Activated CD8-positive, alpha-beta T cell treated with anti-CD3 and anti-CD28 coated beads for 36 hours (primary cell): ENCODE data around the gene B3GALT4. TPM values are rescaled to one million over a fixed set of nuclear protein-coding genes. Genes with fewer than 3 reads are reported as not detected.

Experiments
- ATAC-seq: fragments of 200-7000 bp; cut with Tn5 transposase; one replicate; pipeline ENCODE4 v1.10.0; 2021; ENCODE audit warnings: mild to moderate bottlenecking, moderate library complexity
- CTCF ChIA-PET: fragments of 350-600 bp; sonication (Branson Sonifier 250); formaldehyde crosslinking; loops from one replicate; lab custom pipeline; 2021; ENCODE audit warnings: antibody characterized with exemption; lab: Charles Lee
- POLR2A ChIA-PET: fragments of 350-600 bp; sonication (Branson Sonifier 250); formaldehyde crosslinking; loops from one replicate; lab custom pipeline; 2021; ENCODE audit warnings: antibody characterized with exemption; lab: Charles Lee
- DNase-seq: peaks from one replicate; pipeline ENCODE4 v3.0.0-alpha.2; 2020
- H3K27ac Mint-ChIP-seq: one replicate; pipeline ENCODE4 v1.8.0; 2021; ENCODE audit warnings: mild to moderate bottlenecking, mixed read lengths
- H3K27me3 Mint-ChIP-seq: one replicate; pipeline ENCODE4 v1.8.0; 2021; ENCODE audit warnings: mixed read lengths
- H3K36me3 Mint-ChIP-seq: one replicate; pipeline ENCODE4 v1.8.0; 2021; ENCODE audit warnings: low read depth, mixed read lengths
- H3K4me1 Mint-ChIP-seq: one replicate; pipeline ENCODE4 v1.8.0; 2021; ENCODE audit warnings: low read depth, mixed read lengths
- H3K4me3 Mint-ChIP-seq: one replicate; pipeline ENCODE4 v1.8.0; 2021; ENCODE audit warnings: mild to moderate bottlenecking, moderate library complexity, mixed read lengths
- H3K9me3 Mint-ChIP-seq: one replicate; pipeline ENCODE4 v1.8.0; 2021; ENCODE audit warnings: mixed read lengths
- intact Hi-C: fragments of 100-400 bp; cut with micrococcal nuclease; formaldehyde crosslinking; loops from one replicate; pipeline ENCODE4 v1.10.0; 2022
- total RNA-seq, 2 experiments: library from RNA; stranded (reverse); gene quantifications; one replicate each; pipeline ENCODE4 v1.2.3, GENCODE V29; 2021
- TF ChIP-seq, protein P1 (sequence below): fragments of 200-600 bp; IDR thresholded peaks from one replicate; pipeline ENCODE4 v1.8.0; 2022; ENCODE audit warnings: antibody characterized with exemption, mild to moderate bottlenecking

The B3GALT4 gene
- total RNA-seq, 2 experiments from 2014 or later: 3.6 to 4.2 TPM

DNA sequence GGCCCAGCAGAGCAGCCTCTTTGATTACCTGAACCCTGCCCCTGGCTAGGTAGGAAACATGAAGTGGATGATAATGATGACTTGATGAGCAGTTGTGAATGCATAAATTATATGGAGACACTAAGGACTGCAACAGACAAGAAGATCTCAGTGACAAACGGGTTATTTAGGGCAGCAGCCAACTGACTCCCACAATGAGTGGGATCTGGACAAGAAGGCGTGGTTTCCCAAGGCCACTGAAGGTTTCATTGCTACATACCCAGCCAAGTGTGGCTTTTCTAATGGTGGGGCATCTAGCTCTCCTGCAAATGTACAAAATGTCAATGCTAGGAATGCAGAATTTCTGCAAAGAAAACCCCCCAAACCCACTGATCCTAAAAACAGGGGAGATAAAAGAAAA lies 39.2 kb upstream of the B3GALT4 start:
- Mint-ChIP-seq H3K4me3 (no peak overlapping the region), H3K27ac (no peak overlapping the region), H3K4me1 (peaks cover 13% of the 10 kb centered on the region), H3K9me3 (no peaks in the 10 kb centered on the region), H3K36me3 (no peaks in the 10 kb centered on the region), H3K27me3 (peaks cover 9% of the 10 kb centered on the region)
- intact Hi-C loops: no loop called here
- DNase-seq: no peak
- ChIA-PET CTCF (interaction anchor here (0.8 to 2.9 kb wide), 2 partner anchors 11 to 77 kb away, joined by 3 to 15 read pairs; no protein-coding TSS in a partner anchor), POLR2A (interaction anchor here (1.5 to 1.6 kb wide), 2 partner anchors 10 to 40 kb away, joined by 3 to 5 read pairs; partner anchors contain the start of gene B3GALT4)
- TF ChIP-seq, protein P1, sequence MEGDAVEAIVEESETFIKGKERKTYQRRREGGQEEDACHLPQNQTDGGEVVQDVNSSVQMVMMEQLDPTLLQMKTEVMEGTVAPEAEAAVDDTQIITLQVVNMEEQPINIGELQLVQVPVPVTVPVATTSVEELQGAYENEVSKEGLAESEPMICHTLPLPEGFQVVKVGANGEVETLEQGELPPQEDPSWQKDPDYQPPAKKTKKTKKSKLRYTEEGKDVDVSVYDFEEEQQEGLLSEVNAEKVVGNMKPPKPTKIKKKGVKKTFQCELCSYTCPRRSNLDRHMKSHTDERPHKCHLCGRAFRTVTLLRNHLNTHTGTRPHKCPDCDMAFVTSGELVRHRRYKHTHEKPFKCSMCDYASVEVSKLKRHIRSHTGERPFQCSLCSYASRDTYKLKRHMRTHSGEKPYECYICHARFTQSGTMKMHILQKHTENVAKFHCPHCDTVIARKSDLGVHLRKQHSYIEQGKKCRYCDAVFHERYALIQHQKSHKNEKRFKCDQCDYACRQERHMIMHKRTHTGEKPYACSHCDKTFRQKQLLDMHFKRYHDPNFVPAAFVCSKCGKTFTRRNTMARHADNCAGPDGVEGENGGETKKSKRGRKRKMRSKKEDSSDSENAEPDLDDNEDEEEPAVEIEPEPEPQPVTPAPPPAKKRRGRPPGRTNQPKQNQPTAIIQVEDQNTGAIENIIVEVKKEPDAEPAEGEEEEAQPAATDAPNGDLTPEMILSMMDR: no peak
- no peak for ATAC-seq

DNA sequence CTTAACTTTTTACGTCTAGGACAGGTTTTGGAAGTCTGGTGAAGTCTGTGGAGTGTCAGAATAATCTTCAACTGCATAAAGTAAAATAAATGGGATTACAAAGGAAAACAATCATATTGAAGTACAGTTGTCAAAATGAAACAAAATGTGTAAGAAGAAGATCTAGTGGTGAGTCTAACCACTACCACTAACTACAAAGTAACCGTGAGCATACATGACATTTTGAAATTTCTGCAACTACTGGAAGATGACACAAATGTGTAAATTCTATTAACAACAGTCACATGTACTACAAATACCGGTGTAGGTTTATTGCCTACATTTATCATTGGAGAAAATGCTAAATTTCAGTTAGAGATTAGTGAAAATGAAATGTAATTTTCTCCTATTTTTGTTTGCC lies 35.0 kb upstream of the B3GALT4 start:
- Mint-ChIP-seq H3K9me3 (no peaks in the 10 kb centered on the region), H3K27ac (peak overlapping the region; percentile 67), H3K4me1 (peaks cover 13% of the 10 kb centered on the region), H3K27me3 (no peaks in the 10 kb centered on the region), H3K36me3 (no peaks in the 10 kb centered on the region), H3K4me3 (peak overlapping the region; percentile 44)
- ChIA-PET POLR2A (interaction anchor here (1.3 kb wide), 1 partner anchor 37 kb away, joined by 4 read pairs; no protein-coding TSS in a partner anchor), CTCF (no interaction called here)
- DNase-seq (no peak), ATAC-seq (peak; percentile 90)
- TF ChIP-seq, protein P1: no peak
- intact Hi-C loops: loop anchor here (10.0 kb wide), 2 partner anchors 77 to 237 kb away; partner anchors contain the start of gene HLA-DOA

GRCh38 chr6:33243476-33243875 lies 33.4 kb upstream of the B3GALT4 start:
- intact Hi-C loops: loop anchor here (10.0 kb wide), 2 partner anchors 79 to 239 kb away; partner anchors contain the start of gene HLA-DOA
- Mint-ChIP-seq H3K9me3 (no peaks in the 10 kb centered on the region), H3K27me3 (no peaks in the 10 kb centered on the region), H3K4me3 (no peak overlapping the region), H3K36me3 (no peaks in the 10 kb centered on the region), H3K27ac (no peak overlapping the region), H3K4me1 (peaks cover 17% of the 10 kb centered on the region)
- no peak for ATAC-seq
- DNase-seq: no peak
- TF ChIP-seq, protein P1: no peak
- POLR2A ChIA-PET: interaction anchor here (1.3 kb wide), 1 partner anchor 38 kb away, joined by 4 read pairs; no protein-coding TSS in a partner anchor
- CTCF ChIA-PET: interaction anchor here (1.0 kb wide), 1 partner anchor 118 kb away, joined by 4 read pairs; no protein-coding TSS in a partner anchor

DNA sequence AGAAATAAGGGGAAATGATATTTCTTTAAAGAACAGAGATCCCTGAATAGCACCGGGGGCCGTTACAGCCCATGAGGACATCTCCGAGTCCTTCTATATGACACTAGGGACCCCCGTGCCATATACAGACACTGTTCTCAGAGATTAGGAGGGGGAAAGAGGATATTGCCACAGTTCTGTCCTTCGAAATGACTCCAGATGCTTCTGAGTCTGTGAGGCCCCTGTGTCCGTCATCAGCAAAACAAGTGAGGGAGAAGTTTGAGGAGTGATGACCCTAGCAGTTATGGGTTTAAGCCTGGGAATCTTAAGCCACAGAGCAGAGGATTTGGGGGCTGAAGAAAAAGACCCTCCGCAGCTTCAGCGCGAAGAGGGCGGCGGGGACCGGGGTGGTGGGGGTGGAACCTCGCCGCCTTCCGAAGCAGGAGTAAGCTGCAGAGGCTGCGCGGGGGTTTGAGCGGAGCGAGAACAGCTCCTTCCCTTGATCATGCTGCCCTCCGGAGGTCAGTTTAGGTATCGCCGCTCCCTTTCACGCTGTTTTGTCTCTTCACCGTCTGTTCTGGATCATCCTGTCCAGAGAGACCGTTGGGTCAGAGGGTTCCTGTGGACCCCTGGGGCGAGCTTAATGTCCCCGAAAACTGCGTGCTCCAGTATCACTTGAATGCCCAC lies 28.8 kb upstream of the B3GALT4 start:
- POLR2A ChIA-PET: interaction anchor here (0.5 to 5.2 kb wide), 28 partner anchors 9 to 395 kb away, joined by 3 to 53 read pairs (median 6); partner anchors contain the start of genes B3GALT4, COL11A2, HSD17B8 and PSMB9
- CTCF ChIA-PET: interaction anchor here (0.6 to 5.2 kb wide), 52 partner anchors 9 to 356 kb away, joined by 3 to 75 read pairs (median 6); partner anchors contain the start of genes B3GALT4, HLA-DMA, HLA-DPB1 and HSD17B8
- ATAC-seq (peak; percentile 55), DNase-seq (peak; percentile 97)
- H3K9me3 Mint-ChIP-seq: no peaks in the 10 kb centered on the region
- peaks cover 28% of the 10 kb centered on the region for H3K36me3 Mint-ChIP-seq
- peak overlapping the region; percentile 92 for H3K4me3 Mint-ChIP-seq
- H3K4me1 Mint-ChIP-seq: peaks cover 34% of the 10 kb centered on the region
- intact Hi-C loops: loop anchor here (2.0 to 10.0 kb wide), 4 partner anchors 36 to 243 kb away; partner anchors contain the start of gene HLA-DOA
- no peaks in the 10 kb centered on the region for H3K27me3 Mint-ChIP-seq
- H3K27ac Mint-ChIP-seq: peak overlapping the region; percentile 97
- TF ChIP-seq, protein P1: peak; percentile 95
